ENCODE data around the gene PCDHGA8.
"Not testable (repeated sequence)": the region's sequence is repeated elsewhere in the genome, so short reads cannot be mapped to it uniquely, and the experiment has no call there.

PCDHGA8 gene

DNA sequence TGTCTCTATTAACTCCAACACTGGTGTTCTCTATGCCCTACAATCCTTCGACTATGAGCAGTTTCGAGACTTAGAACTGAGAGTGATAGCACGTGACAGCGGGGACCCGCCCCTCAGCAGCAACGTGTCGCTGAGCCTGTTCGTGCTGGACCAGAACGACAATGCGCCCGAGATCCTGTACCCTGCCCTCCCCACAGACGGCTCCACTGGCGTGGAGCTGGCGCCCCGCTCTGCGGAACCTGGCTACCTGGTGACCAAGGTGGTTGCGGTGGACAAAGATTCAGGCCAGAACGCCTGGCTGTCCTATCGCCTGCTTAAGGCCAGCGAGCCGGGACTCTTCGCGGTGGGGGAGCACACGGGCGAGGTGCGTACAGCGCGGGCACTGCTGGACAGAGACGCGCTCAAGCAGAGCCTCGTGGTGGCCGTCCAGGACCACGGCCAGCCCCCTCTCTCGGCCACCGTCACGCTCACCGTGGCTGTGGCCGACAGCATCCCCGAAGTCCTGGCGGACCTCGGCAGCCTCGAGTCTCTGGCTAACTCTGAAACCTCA lies 30.4 kb downstream of the PCDHGA8 start:
- no peak for TF ChIP-seq CTCF (IDR thresholded peaks at IDR 0.05; ENCODE audit: low read depth, low read length)
- DNase-seq (ENCODE audit: extremely low read depth, low read depth), result no peak

GRCh38 chr5:141427783-141428426 lies 35.5 kb downstream of the PCDHGA8 start:
- TF ChIP-seq CTCF (IDR thresholded peaks at IDR 0.05; ENCODE audit: low read depth, low read length), result no peak
- no peak for DNase-seq (ENCODE audit: extremely low read depth, low read depth)

- peak; percentile 55 for DNase-seq (ENCODE audit: extremely low read depth, low read depth)
Observed at GRCh38 chr5:141430332-141431113, 38.1 kb downstream of the PCDHGA8 start, which contains the start of gene PCDHGA12. TSS of gene PCDHGA12 (plus strand) at chr5:141430507. CDS start at chr5:141430760, 253 bp downstream.

GRCh38 chr5:141431286-141431685 lies 38.9 kb downstream of the PCDHGA8 start:
- TF ChIP-seq CTCF (IDR thresholded peaks at IDR 0.05; ENCODE audit: low read depth, low read length), result no peak
- DNase-seq (ENCODE audit: extremely low read depth, low read depth), result no peak

More at GRCh38 chr5:141430332-141431113, 38.1 kb downstream of the PCDHGA8 start, which contains the start of gene PCDHGA12:
- peak; percentile 39 for TF ChIP-seq CTCF (IDR thresholded peaks at IDR 0.05; ENCODE audit: low read depth, low read length)

- not testable (repeated sequence) for DNase-seq (ENCODE audit: extremely low read depth, low read depth)
Observed at GRCh38 chr5:141432308-141432707, 39.9 kb downstream of the PCDHGA8 start.

GRCh38 chr5:141432726-141433125 lies 40.3 kb downstream of the PCDHGA8 start:
- DNase-seq (ENCODE audit: extremely low read depth, low read depth), result not testable (repeated sequence)

GRCh38 chr5:141434006-141434405 lies 41.6 kb downstream of the PCDHGA8 start:
- no peak for TF ChIP-seq CTCF (IDR thresholded peaks at IDR 0.05; ENCODE audit: low read depth, low read length)

DNA sequence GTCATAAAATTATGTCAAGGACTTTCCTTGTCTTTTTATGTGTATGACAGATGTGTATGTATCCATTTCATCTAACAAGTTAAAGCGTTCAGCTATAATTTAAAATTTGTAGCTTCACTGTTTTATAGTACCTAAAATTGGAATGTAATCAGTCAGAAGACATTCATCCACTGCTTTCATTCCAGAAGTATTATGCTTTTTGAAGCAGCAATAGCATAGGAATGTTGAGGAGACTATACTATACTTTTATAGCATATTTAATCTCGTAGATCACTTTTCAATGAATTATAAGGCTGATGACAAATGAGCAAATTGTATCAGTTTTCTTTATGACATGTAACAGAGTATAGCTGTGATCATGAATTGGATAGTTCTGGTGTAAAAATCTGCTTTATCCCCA lies 44.8 kb downstream of the PCDHGA8 start:
- TF ChIP-seq CTCF (IDR thresholded peaks at IDR 0.05; ENCODE audit: low read depth, low read length), result no peak
- DNase-seq (ENCODE audit: extremely low read depth, low read depth), result no peak

More at GRCh38 chr5:141434006-141434405, 41.6 kb downstream of the PCDHGA8 start:
- no peak for DNase-seq (ENCODE audit: extremely low read depth, low read depth)
